Thyroid gland (tissue), 4 donors: ENCODE measurements around the gene RELA.

Experiments used
- CTCF ChIP-seq, 6 experiments: fragments of 200-600 bp in 3 of 6; fragments of 450-650 bp in 3 of 6; sonication (generic) in 3 of 6; IDR thresholded peaks; one replicate each; pipeline ENCODE4 v1.5.1; 2016 to 2019; ENCODE audit warnings: antibody characterized with exemption in 6 of 6, mild to moderate bottlenecking in 2 of 6, inconsistent platforms in 1 of 6, moderate library complexity in 1 of 6
- POLR2A ChIP-seq, 2 donors: fragments of 450-650 bp; IDR thresholded peaks; one replicate each; pipeline ENCODE4 v1.6.1; 2017; ENCODE audit warnings: antibody characterized with exemption in 2 of 2, mild to moderate bottlenecking in 2 of 2, moderate library complexity in 1 of 2

GRCh38 chr11:65611028-65611757 is 51.5 kb downstream of the RELA start:
- no peak for TF ChIP-seq CTCF (IDR thresholded peaks at IDR 0.05)
- TF ChIP-seq POLR2A (IDR thresholded peaks at IDR 0.05): no peak
